GM21447 (cell line): ENCODE results near the gene NCK2.

ENCODE experiments used
- ATAC-seq: cut with Tn5 transposase; IDR thresholded peaks from one replicate; pipeline ENCODE4 v1.9.1; 2021; ENCODE audit not compliant: unreplicated experiment

The NCK2 gene

DNA sequence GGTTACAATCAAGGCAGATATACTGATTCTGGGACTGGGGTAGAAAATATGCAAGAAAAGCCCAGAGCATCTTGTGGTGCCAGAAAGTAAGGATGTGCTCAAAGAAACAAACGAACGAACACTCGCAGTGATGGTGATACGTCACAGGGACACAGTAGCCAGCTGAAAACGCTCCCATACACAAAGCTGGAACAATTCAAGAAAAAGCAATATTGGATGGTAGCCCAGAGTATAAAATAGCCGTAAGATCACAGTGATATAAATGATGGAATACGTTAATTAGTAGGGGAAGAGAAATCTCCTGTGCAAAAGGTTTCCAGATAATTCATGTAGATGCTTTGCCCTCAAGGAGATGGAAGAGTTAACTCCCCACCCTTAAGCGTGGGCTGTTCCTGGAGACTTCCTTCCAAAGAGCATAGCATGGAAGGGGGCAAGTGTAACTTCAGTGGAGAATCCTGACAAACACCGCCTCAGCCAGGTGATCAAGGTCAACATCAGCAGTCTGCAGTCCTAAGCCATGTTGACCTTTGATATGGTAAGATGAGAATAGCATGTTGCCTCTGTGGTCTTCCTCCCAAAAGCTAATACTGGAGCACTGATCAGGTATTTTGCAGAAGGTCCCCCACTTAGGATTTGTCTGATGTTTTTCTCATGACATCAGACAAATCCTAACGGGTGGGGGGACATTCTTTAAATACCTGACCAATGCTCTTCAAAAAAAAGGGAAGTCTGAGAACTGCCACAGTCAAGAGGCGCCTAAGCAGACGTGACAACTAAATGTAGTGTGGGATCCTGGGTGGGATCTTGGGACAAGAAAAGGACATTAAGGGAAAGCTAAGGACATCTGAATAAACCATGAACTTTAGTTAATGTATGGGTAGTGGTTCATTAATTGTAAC lies 99.0 kb downstream of the NCK2 start:
- ATAC-seq: no peak

DNA sequence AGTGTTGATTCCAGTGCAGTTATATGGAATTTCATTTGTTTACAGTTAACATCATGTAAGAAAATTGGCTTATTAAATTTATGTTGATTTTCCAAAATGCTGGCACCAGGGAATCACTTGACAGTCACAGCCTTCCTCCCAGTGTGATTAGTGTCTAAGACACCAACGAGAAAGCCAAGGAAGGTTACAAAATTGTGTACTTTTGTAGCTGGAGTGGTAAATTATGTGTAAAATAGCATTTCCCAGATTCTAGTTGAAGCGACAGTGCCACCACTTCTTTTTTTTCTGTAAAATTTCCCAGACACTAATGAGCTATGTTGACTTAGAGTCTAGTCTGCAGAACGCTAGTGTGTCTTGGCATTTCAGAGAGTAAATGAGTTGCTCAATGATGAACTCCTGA lies 101.3 kb downstream of the NCK2 start:
- ATAC-seq: no peak

- ATAC-seq: no peak
These were observed 102.3 kb downstream of the NCK2 start for GRCh38 chr2:105847056-105847455.

- ATAC-seq: no peak
These were observed 103.7 kb downstream of the NCK2 start for GRCh38 chr2:105848367-105848766.

GRCh38 chr2:105849431-105850179 lies 104.9 kb downstream of the NCK2 start:
- no peak for ATAC-seq

DNA sequence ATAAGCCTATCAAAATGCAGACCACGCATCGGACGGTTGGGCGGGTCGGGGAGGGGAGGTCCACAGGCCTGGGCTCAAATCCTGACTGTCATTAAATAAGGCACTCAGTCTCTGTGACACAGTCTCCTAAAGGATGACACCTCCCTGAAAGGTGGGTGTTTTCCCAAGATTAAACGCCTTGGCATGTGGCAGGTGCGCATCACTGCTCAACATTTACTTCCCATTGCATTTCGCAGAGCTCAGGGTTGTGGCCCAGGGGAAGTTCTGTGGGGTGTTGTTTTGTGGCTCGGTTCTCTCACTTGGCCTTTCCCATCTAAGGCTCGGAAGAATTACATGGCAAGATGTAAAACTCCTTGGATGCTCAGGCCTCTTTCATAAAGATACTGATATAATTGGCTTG lies 107.4 kb downstream of the NCK2 start:
- ATAC-seq: no peak

DNA sequence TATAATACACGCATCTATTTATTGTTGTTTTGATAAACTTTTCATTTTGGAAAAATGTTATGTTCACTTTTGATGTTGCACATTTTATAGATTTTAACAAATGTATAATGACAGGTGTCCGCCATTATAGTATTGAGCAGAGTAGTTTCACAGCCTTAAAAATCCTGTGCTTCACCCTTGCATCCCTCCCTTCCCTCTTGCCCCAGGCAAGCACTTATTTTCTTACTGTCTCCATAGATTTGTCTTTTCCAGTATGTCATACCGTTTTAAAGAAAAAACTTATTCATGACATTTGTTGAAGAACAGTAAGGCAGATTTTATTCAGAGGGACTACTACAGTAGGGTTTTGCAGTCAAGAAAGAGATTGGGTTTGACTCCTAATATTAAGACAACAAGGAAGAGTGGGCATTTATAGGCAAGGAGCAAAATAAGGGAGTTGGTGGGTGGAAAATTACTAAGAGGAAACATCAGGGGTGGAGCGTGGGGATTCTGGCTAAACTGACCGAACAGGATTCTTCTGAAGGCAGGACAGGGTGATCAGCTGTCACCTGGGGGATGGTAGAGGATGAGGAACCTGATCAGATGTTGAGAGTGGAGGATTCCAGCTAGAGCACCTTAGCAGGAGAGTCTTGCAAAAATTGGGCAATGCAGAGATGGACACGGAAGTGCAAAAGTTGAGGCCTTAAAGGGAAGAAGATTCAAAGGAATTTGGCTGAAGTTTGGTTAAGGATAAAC lies 108.8 kb downstream of the NCK2 start:
- ATAC-seq: no peak

DNA sequence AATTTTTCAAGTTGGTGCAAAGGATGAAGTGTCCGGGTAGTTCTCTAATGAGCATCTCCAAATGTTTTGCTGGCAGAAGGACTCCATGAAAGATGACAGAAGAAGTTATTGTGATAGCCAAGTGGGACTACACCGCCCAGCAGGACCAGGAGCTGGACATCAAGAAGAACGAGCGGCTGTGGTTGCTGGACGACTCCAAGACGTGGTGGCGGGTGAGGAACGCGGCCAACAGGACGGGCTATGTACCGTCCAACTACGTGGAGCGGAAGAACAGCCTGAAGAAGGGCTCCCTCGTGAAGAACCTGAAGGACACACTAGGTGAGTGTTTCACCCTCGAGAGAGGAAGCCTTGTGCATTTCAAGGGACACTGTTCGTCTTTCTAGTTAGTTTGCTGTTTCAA lies 110.3 kb downstream of the NCK2 start:
- no peak for ATAC-seq

- ATAC-seq: no peak
These were observed 111.9 kb downstream of the NCK2 start for GRCh38 chr2:105856581-105856980.

DNA sequence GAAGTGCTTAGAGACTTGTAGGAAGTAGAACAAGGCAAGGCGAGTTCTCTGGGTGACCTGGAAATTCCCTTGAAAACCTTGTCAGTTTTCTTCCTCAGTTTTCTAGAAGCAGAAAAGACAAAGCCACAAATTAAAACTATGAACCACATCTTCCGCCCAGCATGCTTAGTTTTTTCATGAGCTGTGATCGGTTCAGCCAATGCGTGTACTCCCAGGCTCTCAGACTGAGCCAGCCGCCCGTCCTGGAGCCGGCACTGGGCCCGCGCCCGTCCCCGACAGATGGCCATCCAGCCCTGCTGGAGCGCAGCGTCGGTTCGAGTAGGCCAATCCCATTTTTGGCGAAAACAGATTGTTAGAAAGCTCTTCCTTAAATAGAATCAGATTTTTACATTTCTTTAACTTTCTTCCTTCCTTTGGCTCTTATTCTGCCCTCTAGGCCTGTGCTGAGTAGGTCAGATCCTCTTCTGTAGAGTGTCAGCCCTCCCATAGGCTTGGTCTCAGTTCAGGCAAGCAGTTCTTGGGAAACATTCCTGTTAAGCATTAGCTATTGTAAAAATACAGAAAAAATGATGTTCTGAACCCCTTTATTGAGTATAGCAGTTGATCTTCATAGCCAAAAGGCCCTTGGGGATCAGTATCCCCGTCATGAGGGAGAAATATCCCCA lies 112.5 kb downstream of the NCK2 start:
- ATAC-seq: no peak

DNA sequence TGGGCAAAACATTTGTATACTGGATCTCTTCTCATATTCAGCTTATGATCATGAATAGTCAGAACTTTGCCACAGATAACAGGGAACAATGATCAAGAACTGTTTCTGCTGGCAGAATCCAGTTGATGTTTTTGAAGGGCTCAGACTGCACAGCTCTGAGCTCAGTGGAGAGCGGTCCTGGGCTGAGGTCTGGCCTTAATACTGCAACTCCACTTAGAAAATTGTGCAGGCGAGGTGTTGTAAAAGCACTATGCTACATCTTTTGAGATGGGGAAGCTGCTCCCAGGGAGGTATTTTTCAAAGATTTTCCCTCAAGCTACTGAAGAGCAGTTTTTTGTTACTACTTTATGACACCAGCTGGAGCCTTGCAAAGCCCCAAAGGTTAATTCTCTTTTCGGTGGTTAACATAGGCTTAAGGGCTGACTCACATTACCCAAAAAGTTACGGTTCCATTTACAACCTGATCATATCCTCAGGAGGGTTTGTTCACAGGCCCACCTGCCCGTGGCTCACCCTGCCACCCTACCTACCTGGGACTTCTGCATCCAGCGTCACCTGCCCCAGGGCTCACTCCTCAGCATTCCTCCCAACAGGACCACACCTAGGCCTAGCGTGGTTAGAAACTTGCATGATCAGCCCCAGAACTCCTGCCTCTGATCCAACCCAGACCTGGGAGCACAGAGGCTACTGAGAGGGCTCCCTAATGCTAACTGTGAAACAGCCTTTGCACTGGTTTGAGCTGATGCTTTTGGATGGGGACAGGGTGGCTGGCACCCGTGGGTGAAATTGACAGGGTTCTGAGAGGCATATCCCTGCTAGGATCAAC lies 114.4 kb downstream of the NCK2 start:
- peak; percentile 53 for ATAC-seq

DNA sequence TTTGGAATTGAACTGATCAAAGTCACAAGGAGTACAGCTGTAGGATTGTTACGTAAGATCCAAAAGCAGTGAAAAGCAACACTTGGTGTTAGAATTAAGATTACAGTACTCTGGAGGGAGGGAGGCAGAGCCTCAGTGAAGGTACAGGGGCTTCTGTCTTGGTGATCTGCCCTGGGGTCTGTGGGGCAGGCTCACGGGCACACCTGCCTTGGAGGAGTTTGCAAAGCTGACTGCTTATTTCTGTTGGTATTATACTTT lies 114.9 kb downstream of the NCK2 start:
- no peak for ATAC-seq

GRCh38 chr2:105860567-105860966 lies 115.9 kb downstream of the NCK2 start:
- ATAC-seq: no peak

DNA sequence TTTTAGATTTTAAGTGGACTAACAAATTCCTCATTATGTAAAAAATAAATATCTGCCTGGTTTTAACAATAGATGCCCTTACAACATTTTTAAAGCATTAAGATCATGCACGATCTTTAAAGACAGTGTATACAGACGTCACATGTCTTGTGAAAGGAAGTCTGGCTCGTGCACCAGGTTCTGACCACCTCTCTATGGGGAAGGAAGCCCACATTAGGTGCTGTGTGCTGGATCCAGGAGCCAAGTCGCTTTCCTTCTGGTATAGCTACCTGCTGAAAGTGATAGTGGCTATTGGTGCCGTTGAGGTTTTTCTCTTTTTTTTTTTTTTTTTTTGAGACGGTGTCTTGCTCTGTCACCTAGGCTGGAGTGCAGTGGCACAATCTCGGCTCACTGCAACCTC lies 116.5 kb downstream of the NCK2 start:
- no peak for ATAC-seq

- no peak for ATAC-seq
These were observed 118.1 kb downstream of the NCK2 start for GRCh38 chr2:105862843-105863242.

DNA sequence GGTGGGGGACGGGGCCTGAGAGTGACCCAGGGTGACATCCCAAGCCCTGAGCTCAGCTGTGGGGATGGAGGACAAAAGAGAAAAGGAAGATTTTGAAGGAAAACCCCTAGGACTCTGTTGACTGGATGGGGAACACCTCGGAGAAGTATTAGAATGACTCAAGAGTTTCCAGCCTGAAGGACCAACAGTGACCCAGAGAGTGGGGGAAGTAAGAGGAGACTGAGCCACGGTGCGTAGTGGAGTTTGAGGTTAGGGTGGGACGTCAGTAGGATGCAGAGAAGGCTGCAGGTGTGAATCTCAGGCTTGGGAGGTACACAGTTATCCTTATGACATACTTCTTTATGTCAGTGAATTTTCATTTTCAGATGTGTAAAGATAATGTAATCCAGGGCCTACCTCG lies 119.5 kb downstream of the NCK2 start:
- ATAC-seq: peak; percentile 60

DNA sequence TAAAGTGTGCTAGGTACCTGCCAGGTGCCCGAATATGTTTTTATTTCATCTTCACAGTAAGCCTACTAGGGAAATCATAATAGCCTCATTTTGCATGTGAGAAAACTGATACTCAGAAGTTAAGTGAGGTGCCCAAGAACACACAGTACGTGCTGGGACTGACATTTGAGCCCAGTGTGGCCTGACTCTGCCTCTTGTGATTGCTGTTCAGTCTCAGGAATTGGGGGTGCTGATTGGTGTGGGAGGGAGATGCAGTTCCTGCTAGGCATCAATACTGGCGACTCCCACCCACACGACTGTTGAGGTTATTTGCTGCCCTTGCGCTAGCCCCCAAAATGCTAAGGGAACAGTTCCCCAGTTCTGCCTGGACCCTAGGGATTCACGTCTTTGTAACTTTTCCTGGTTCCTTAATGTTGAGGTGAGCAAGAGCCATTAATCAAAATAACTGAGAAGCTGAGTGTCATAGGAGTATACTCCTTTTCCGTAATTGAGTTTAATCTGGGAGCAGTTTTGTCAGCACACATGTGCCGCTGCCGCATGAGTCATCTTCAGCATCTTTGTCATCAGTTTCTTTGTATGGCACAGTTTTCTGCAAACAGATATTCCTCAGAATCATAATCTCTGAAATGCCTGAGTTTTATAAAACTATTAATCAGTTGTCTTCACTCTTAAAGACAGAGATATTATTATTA lies 120.7 kb downstream of the NCK2 start:
- no peak for ATAC-seq

GRCh38 chr2:105866216-105867185 lies 121.8 kb downstream of the NCK2 start:
- no peak for ATAC-seq

DNA sequence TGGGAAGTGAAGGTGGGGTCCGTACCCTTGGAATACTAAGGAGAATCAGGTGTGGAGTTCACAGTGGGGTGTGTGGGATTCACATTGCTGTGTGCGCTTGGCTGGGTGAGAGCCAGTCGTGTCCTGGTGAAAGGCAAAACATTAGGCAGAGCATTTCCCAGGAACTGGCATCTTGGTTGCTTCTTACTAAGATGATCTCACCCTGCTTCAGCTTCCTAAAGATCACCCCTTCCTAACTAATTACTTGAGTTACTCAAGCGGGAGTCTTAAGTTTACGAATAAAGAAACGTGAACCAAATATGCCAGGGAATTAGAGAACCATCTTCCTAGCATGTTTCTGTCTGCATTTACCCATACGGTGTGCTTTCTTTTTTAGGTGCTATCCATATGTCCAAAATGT lies 122.9 kb downstream of the NCK2 start:
- ATAC-seq: no peak
